GM06990 (cell line): ENCODE results near the gene MCTP1.
A peak's percentile ranks its signal among the peaks of the same experiment; 100 is the strongest.

Experiments used
- DNase-seq: peaks from one replicate; pipeline ENCODE4 v3.0.0-alpha.2; 2011; ENCODE audit not compliant: insufficient read length; ENCODE audit errors: extremely low read depth
- H3K27me3 ChIP-seq: replicated peaks from 2 replicates; pipeline ENCODE4 v1.6.0; 2011; ENCODE audit warnings: low read length; ENCODE audit not compliant: control insufficient read depth, insufficient read depth
- H3K36me3 ChIP-seq: 2 replicates; pipeline ENCODE4 v1.5.1; 2011; ENCODE audit warnings: low read length; ENCODE audit not compliant: control insufficient read depth, insufficient read depth
- H3K4me3 ChIP-seq: replicated peaks from 2 replicates; pipeline ENCODE4 v1.5.1; 2011; ENCODE audit warnings: low read depth, mild to moderate bottlenecking, control low read depth, low read length
- CTCF ChIP-seq: IDR thresholded peaks from 2 replicates; pipeline ENCODE4 v1.5.1; 2011; ENCODE audit warnings: low read length, control low read depth, mild to moderate bottlenecking, inconsistent platforms; ENCODE audit not compliant: insufficient read depth, poor library complexity, severe bottlenecking

Gene MCTP1

GRCh38 chr5:95252801-95253200 lies 32.1 kb downstream of the MCTP1 start:
- no peak for DNase-seq
- no peaks in the 10 kb centered on the region for H3K36me3 ChIP-seq
- H3K27me3 ChIP-seq = no peaks in the 10 kb centered on the region; the same call in 1 of the 2 replicates
- TF ChIP-seq CTCF = no peak
- H3K4me3 ChIP-seq = no peak overlapping the region

DNA sequence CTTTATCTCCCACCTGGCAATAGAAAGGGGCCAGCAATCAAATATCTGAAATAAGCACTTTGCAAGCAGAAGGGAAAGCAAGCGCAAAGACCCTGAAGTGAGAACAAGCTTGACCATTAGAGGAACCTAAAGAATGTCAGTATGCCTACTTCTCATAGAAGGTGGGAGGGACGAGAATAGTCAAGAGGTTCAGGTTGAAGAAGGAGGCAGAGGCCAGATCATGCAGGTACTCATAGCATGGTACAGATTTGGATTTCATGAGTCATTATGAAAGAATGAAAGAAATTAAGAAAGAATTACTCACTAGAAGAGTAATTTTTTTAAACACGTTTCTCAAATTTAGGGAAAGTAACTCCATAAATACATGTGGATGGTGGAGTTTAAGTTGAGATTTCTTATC lies 33.7 kb downstream of the MCTP1 start:
- DNase-seq = no peak
- no peak for TF ChIP-seq CTCF
- H3K36me3 ChIP-seq = no peaks in the 10 kb centered on the region
- no peak overlapping the region for H3K4me3 ChIP-seq
- no peaks in the 10 kb centered on the region; the same call in 1 of the 2 replicates for H3K27me3 ChIP-seq

- Histone ChIP-seq H3K36me3 (no peaks in the 10 kb centered on the region), H3K4me3 (no peak overlapping the region), H3K27me3 (no peaks in the 10 kb centered on the region)
- TF ChIP-seq CTCF = no peak
- no peak for DNase-seq
These were observed 40.4 kb downstream of the MCTP1 start for GRCh38 chr5:95244479-95244878.

DNA sequence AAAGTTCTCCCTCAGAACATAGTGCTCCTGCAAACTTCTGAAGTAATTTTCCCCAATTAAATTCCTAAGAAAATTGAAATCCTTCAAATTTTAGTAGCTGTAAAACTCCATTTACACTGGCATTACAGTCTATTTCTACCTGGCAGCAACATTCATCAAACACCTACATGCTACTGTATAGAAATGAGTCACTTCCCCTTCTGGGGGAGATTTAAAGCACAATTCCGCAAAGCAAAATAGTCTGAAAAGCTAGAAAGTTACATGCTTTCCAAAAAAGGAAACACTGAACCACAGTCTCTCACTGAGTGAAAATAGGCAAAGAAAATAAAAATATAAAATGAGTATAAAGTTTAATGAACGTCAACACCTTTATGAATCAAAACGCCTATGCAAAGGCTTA lies 43.3 kb downstream of the MCTP1 start:
- H3K4me3 ChIP-seq = no peak overlapping the region
- H3K36me3 ChIP-seq = no peaks in the 10 kb centered on the region
- no peaks in the 10 kb centered on the region for H3K27me3 ChIP-seq
- no peak for TF ChIP-seq CTCF
- peak; percentile 9 for DNase-seq

DNA sequence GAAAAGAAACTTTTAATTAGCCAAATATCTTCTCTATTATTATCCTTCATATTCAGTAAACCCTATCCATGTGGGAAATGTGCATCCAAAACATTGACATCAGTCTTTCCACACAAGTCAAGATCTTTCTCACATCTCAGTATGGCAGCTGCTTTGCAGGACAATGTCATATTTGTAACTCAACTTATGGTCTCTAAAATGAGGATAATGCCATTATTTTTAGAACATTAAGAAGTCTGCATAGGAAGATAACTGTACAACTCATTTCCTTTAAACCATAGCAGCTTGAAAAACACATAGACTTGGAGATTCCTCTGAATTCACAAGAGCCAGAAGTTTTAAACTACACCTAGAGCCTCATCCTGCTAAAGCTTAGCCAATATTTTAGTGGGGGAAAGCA lies 43.7 kb downstream of the MCTP1 start:
- no peak overlapping the region for H3K4me3 ChIP-seq
- DNase-seq = no peak
- H3K36me3 ChIP-seq = no peaks in the 10 kb centered on the region
- no peak for TF ChIP-seq CTCF
- H3K27me3 ChIP-seq = no peaks in the 10 kb centered on the region
